ENCODE data around the gene SMIM28.

- TF ChIP-seq CTCF (conservative IDR thresholded peaks at IDR 0.05) (no peak), ZFX (IDR thresholded peaks at IDR 0.05) (no peak)
These were observed 32.0 kb upstream of the SMIM28 start for GRCh38 chr6:138345565-138346285.
